NCI-H1105 treated with DMSO at 0.1 percent for 48 hours (cell line): ENCODE results near the gene OTOR.

Experiments
- DNase-seq: peaks from one replicate; lab custom pipeline; 2025; lab: John Stamatoyannopoulos, UW

The OTOR gene

DNA sequence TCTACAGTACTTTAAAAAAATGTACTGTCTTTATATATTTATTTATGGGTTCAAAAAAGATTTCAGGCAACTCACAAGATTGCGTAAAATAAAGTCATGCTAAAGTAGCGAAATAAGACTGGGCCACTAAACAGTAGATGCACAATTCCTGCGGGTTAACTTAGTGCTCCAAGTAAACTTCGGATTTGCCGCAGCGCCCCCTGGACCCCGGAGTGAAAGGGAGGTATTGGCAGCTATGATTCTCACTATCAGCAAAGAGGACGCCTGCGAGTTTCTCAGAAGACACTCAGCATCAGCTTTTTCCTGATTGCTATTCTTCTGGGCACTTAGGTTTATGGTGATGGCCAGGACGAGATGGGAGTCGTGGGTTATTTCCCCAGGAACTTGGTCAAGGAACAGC is 1.4 kb downstream of the OTOR start:
- DNase-seq = no peak

- no peak for DNase-seq
Measured at GRCh38 chr20:16752082-16752481, 3.9 kb downstream of the OTOR start.

- DNase-seq = no peak
Measured at GRCh38 chr20:16752901-16753300, 4.7 kb downstream of the OTOR start.

DNA sequence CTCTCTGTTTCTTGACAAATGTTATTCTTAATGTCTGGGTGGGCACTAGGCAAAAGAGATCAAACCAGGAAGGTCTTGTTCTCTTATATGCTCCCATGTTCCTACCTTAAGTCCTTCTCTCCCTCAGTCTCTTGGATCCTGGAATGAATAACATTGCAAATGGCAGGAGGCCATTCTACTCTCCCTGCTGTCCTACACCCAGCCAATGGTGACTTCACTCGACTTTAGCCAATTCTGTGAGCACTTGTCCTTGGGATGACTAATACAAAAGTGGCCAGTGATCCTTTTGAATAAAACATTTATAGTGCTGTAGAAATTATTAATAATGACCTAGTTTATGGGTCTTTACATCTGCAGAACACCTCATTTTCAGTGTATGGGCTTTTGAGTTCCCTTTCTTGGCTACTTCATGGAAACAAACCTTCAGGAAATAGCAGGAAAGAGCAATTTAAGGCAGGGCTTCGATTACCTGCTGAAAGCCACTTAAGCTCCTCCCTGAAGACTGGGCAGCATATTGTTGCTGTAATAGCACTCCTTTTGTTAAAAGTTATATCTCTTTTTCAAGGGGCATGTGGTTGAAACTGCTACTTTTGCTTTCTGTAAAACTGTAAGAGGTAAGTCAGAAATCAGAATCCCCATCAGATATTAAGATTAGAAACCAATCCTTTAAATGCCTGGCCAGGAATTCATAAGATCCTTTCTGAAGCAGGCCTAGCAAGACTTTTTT is 10.5 kb downstream of the OTOR start:
- DNase-seq = no peak

DNA sequence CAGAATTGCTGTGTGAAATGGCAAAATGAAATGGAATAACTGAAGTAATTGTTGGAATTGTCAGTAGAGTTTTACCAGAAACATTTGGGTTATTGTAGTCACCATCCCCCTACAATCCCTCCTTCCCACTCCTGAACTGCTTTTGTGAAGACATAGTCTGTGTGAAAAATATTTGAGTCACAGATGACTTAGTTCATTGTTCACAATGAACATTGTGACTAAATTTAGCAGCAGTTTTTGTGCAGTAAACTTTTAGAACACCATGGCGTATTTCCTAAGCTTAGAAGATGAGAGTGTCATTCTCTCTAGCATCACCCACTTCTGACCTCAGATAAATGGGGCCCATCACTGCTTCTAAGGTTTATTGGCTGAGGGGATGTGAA is 11.0 kb downstream of the OTOR start:
- DNase-seq = no peak

DNA sequence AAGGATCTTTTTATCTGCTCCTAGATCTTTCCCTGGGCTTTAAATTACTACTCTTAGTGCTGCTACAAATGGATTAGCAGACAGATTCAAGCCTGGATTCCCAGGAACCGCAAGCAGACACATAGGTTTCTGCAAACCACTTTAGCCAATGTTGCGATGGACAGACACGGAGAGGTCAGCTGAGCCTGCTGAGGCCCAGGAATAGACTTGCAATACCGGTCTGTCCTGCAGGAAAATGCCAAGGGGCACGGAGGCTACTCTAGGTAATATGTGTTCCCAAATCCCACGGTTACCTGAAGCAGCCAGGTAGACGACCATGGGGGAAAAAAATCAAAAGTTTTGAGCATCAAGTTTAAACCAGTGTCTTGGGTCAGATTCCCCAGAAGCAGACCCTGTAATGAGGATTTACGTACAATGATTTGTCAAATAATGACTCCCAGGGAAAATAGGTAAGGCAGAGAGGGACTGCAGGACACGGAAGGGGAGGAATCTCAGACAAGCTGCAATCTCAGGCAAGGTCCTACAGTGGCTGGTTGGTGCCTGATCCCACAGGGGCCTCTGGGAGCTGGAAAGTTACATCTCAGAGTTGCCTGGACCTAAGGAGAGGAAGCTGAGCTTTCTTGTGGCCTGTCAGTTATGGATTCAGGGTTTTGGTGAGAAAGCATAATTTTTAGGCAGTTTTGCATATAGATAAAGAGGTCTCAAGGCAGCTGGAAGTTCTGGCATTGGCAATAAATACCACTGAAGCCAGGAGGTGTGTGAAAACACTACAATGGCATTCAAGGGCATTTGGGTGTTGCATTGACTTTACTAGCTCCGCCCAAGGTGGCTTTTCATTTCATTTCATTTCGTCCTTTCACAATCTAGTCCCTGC is 12.5 kb downstream of the OTOR start:
- DNase-seq = no peak

GRCh38 chr20:16761305-16761829 is 13.2 kb downstream of the OTOR start:
- DNase-seq = peak; percentile 72

DNA sequence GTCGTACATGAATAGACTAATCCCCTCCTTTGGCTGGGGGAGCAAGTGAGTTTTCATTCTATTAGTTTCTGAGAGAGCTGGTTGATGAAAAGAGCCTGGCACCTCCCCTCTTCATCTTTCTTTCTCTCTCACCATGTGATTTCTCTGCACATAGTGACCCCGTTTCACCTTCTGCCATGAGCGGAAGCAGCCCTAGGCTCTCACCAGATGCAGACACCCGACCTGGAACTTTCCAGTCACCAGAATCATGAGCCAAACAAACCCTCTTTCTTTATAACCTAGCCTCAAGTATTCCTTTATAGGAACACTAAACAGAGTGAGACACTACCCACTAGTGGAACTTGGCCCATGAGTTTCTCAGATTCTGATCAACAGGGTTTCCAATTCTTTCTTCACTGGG is 16.4 kb downstream of the OTOR start:
- no peak for DNase-seq

DNA sequence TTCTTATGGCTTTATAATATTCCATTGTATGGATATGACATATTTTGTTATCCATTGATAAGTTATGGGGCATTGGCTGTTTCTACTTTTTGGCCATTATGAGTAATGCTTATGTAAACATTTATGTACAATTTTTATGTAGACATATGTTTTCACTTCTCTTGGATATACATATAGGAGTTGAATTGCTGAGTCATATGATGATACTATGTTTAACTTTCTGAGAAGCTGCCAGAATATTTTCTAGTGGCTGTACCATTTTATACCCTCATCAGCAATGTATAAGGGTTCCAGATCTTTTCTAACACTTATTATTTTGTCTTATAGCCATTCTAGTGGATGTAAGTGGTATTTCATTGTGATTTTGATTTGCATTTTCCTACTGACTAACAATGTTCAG is 23.1 kb downstream of the OTOR start:
- no peak for DNase-seq

GRCh38 chr20:16775961-16776360 is 27.8 kb downstream of the OTOR start:
- DNase-seq = no peak

DNA sequence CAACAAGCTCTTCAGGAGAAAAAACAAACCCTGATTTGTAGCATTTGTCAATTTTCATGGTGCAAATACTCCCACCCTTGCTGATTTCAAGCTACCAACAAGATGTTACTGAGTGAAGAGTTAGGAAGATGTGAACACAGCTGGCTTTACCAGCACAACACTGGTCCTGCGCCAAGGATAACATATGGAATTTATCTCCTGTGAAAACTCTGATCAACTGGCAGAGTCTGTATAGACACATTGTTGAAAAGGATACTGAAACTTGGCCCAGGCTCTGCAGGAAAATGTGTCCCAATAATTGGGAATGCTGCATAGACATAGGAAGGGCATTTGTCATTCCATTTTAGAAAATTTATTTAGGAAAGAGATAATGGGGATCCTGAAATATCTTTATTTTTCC is 29.0 kb downstream of the OTOR start:
- no peak for DNase-seq

DNA sequence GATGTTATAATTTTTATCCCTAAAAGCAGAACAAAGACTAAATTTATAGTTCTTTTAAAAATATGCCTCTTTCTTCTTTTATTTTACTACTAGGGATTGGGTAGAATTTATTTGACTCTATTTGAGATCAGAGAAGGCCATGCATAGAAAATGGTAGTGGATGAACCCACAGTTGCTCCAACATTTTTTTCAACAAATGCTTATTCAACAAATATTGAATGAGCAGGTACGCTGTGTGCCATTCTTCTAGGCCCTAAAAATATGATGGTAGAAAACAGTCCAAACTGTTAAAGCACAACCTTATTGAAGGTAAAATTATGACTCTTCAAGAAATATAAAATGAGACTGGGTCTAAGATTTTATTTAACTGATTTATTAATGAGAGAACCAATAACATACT is 30.0 kb downstream of the OTOR start:
- DNase-seq = no peak

GRCh38 chr20:16781496-16781895 is 33.3 kb downstream of the OTOR start:
- no peak for DNase-seq

DNA sequence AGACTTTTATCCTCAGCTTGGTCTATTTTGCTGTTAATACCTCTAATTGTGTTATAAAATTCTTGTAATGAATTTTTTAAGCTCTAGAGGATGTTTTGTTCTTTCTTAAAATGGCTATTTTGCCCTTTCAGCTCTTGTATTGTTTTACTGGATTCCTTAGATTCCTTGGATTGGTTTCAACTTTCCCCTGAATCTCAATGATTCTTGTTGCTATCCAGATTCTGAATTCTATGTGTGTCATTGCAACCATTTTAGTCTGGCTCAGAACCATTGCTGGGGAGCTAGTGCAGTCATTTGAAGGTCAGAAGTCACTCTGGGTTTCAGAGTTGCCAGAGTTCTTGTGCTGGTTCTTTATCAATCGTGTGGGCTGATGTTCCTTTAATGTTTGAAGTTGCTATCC is 37.1 kb downstream of the OTOR start:
- no peak for DNase-seq
